CD14-positive monocyte (primary cell): ENCODE measurements around the gene LYPD4. TPM values are rescaled to one million over a fixed set of nuclear protein-coding genes. Genes with fewer than 3 reads are reported as not detected.

Experiments used
- DNase-seq, 3 donors: peaks; one replicate each; pipeline ENCODE4 v3.0.0-alpha.2; 2011 to 2022
- H2AFZ ChIP-seq: 2 replicates; pipeline ENCODE4 v1.6.0; 2012; ENCODE audit warnings: mild to moderate bottlenecking, low read depth, low read length, inconsistent platforms; ENCODE audit not compliant: insufficient read depth, poor library complexity, severe bottlenecking
- H3K27ac ChIP-seq, 2 donors: 1 replicate in 1 of 2; 2 replicates in 1 of 2; pipeline ENCODE4 v1.5.1; 2012 to 2013; ENCODE audit warnings: low read length in 2 of 2, control low read depth in 1 of 2, inconsistent platforms in 1 of 2, low read depth in 1 of 2, mild to moderate bottlenecking in 1 of 2
- H3K27me3 ChIP-seq, 2 donors: one replicate each; pipeline versions ENCODE4 v1.6.0 to v1.6.1; 2011 to 2013; ENCODE audit warnings: low read length in 2 of 2; ENCODE audit not compliant: control insufficient read depth in 2 of 2, insufficient read depth in 2 of 2
- H3K36me3 ChIP-seq, 2 donors: replicated peaks in 1 of 2; 1 replicate in 1 of 2; 2 replicates in 1 of 2; pipeline versions ENCODE4 v1.5.1 to v1.6.1; 2012 to 2013; ENCODE audit warnings: low read length in 2 of 2, control low read depth in 1 of 2, inconsistent platforms in 1 of 2, mild to moderate bottlenecking in 1 of 2; ENCODE audit not compliant: insufficient read depth in 2 of 2, control insufficient read depth in 1 of 2
- H3K4me1 ChIP-seq, 2 donors: 1 replicate in 1 of 2; 2 replicates in 1 of 2; pipeline versions ENCODE4 v1.5.1 to v1.6.1; 2012 to 2013; ENCODE audit warnings: low read length in 2 of 2, control low read depth in 1 of 2, inconsistent platforms in 1 of 2, mild to moderate bottlenecking in 1 of 2, moderate library complexity in 1 of 2; ENCODE audit not compliant: insufficient read depth in 2 of 2, control insufficient read depth in 1 of 2
- H3K4me2 ChIP-seq: replicated peaks from 2 replicates; pipeline ENCODE3; 2012; ENCODE audit warnings: low read length, moderate library complexity, mild to moderate bottlenecking; ENCODE audit not compliant: poor library complexity, severe bottlenecking; ENCODE audit errors: extremely low read depth
- H3K4me3 ChIP-seq, 3 experiments: fragments of 200-600 bp in 1 of 3; sonication (generic) in 1 of 3; replicated peaks in 1 of 3; 1 replicate in 2 of 3; 2 replicates in 1 of 3; pipeline ENCODE4 v1.5.1; 2011 to 2013; ENCODE audit warnings: low read length in 3 of 3, mild to moderate bottlenecking in 3 of 3, control low read depth in 2 of 3, low read depth in 2 of 3, inconsistent platforms in 1 of 3, moderate library complexity in 1 of 3
- H3K79me2 ChIP-seq: 2 replicates; pipeline ENCODE4 v1.6.0; 2012; ENCODE audit warnings: mild to moderate bottlenecking, control low read depth, inconsistent platforms, low read length, moderate library complexity; ENCODE audit not compliant: insufficient read depth
- H3K9ac ChIP-seq: 2 replicates; pipeline ENCODE4 v1.6.0; 2017; ENCODE audit warnings: low read length, mild to moderate bottlenecking; ENCODE audit not compliant: insufficient read depth, poor library complexity, severe bottlenecking
- H3K9me3 ChIP-seq, 2 donors: replicated peaks in 1 of 2; 1 replicate in 1 of 2; 2 replicates in 1 of 2; pipeline versions ENCODE4 v1.5.1 to v1.6.1; 2012 to 2013; ENCODE audit warnings: low read length in 2 of 2, control low read depth in 1 of 2; ENCODE audit not compliant: control insufficient read depth in 1 of 2, insufficient read depth in 1 of 2
- H4K20me1 ChIP-seq: 2 replicates; pipeline ENCODE4 v1.6.0; 2012; ENCODE audit warnings: mild to moderate bottlenecking, low read length, control low read depth, moderate library complexity; ENCODE audit not compliant: insufficient read depth
- H3K27ac Mint-ChIP-seq, 7 donors: one replicate each; pipeline ENCODE4 v1.8.0; 2020; ENCODE audit warnings: mild to moderate bottlenecking in 7 of 7, mixed read lengths in 7 of 7, moderate library complexity in 6 of 7, inconsistent platforms in 2 of 7
- H3K27me3 Mint-ChIP-seq, 3 donors: one replicate each; pipeline ENCODE4 v1.8.0; 2021 to 2022; ENCODE audit warnings: low read depth in 3 of 3, mild to moderate bottlenecking in 3 of 3, mixed read lengths in 3 of 3, moderate library complexity in 3 of 3, inconsistent platforms in 1 of 3
- H3K36me3 Mint-ChIP-seq, 2 donors: one replicate each; pipeline ENCODE4 v1.8.0; 2020; ENCODE audit warnings: mixed read lengths in 2 of 2, inconsistent platforms in 1 of 2, mild to moderate bottlenecking in 1 of 2
- H3K4me1 Mint-ChIP-seq: one replicate; pipeline ENCODE4 v1.8.0; 2020; ENCODE audit warnings: mild to moderate bottlenecking, mixed read lengths
- H3K4me3 Mint-ChIP-seq, 2 donors: one replicate each; pipeline ENCODE4 v1.8.0; 2020; ENCODE audit warnings: mild to moderate bottlenecking in 2 of 2, mixed read lengths in 2 of 2, moderate library complexity in 1 of 2
- H3K9me3 Mint-ChIP-seq, 7 donors: one replicate each; pipeline ENCODE4 v1.8.0; 2020 to 2022; ENCODE audit warnings: mixed read lengths in 7 of 7, mild to moderate bottlenecking in 6 of 7, moderate library complexity in 6 of 7, inconsistent platforms in 2 of 7
- CTCF ChIP-seq: fragments of 200-600 bp; IDR thresholded peaks from one replicate; pipeline ENCODE4 v1.8.0; 2022; ENCODE audit warnings: antibody characterized with exemption, mild to moderate bottlenecking
- WGBS: methylation state at CpG from one replicate; pipeline ENCODE4 v1.1.5; 2013; ENCODE audit warnings: missing lambda C conversion rate; ENCODE audit not compliant: insufficient coverage; 5-methylcytosine and 5-hydroxymethylcytosine counted together
- intact Hi-C, 2 donors: fragments of 100-400 bp; cut with micrococcal nuclease; formaldehyde crosslinking; loops; one replicate each; pipeline versions ENCODE4 v1.15.0 to v1.15.1; 2023
- polyA minus RNA-seq: library from RNA; depleted of rRNA, polyadenylated mRNA; stranded (reverse); fragments of >200 nt; gene quantifications from 2 replicates; pipeline ENCODE4 v1.2.3, GENCODE V29; 2012
- polyA plus RNA-seq, 3 donors: library from polyadenylated mRNA; depleted of rRNA in 1 of 3; unstranded in 2 of 3; stranded (reverse) in 1 of 3; fragments of 300-500 nt in 2 of 3; fragments of >200 nt in 1 of 3; fragmentation: Illumina TruSeq in 2 of 3; gene quantifications; 1 replicate in 2 of 3; 2 replicates in 1 of 3; pipeline ENCODE4 v1.2.3, GENCODE V29; 2012 to 2021
- total RNA-seq, 12 experiments: library from RNA in 1 of 12; stranded (reverse) in 1 of 12; fragments of 120-200 nt in 1 of 12; gene quantifications; one replicate each; pipeline ENCODE4 v1.2.4 and lab custom pipeline; 2013 to 2026; ENCODE audit warnings: mixed read lengths in 6 of 12, inconsistent platforms in 1 of 12

The LYPD4 gene
- total RNA-seq (2013), result not detected
- not detected for polyA plus RNA-seq
- 0.14 TPM in 1 of 2 replicates, not detected in the other for polyA minus RNA-seq
- total RNA-seq (lab: John Stamatoyannopoulos, UW), result 0 to 0.58 (median 0) reads per million in 11 experiments

- whole genome bisulfite sequencing, result 85% methylated on average over 29 of the region's 30 CpGs
- H3K9me3 Mint-ChIP-seq, result peaks cover 0 to 10% (median 5%) of the 10 kb centered on the region in 7 donors
- no peak within 1 kb of the TSS for H3K4me2 ChIP-seq
Measured at GRCh38 chr19:41844601-41845000, at the start of gene LYPD4. TSS of gene LYPD4 (minus strand) at chr19:41844683. CDS start at chr19:41839285, 5,398 bp downstream.

GRCh38 chr19:41893899-41894298 is 49.4 kb upstream of the LYPD4 start:
- Mint-ChIP-seq H3K27me3 (peaks cover 0 to 2% (median 2%) of the 10 kb centered on the region in 3 donors), H3K4me3 (no peak overlapping the region), H3K9me3 (peaks cover 0 to 2% (median 0%) of the 10 kb centered on the region in 7 donors), H3K27ac (peak overlapping the region in 4 of 7 donors; percentile 11 to 90 (median 56)), H3K4me1 (peaks cover 5% of the 10 kb centered on the region), H3K36me3 (peaks cover 61 to 89% of the 10 kb centered on the region in 2 donors)
- 74% methylated on average over 6 of the region's 6 CpGs for WGBS
- H3K4me2 ChIP-seq, result no peak overlapping the region
- no peaks in the 10 kb centered on the region for H3K4me1 ChIP-seq
- no peaks in the 10 kb centered on the region for H3K27me3 ChIP-seq
- no peak for TF ChIP-seq CTCF
- no peak for DNase-seq
- no peaks in the 10 kb centered on the region for H3K9me3 ChIP-seq
- no peak overlapping the region for H3K9ac ChIP-seq
- H3K27ac ChIP-seq, result no peak overlapping the region
- intact Hi-C loops, result no loop called here
- H2AFZ ChIP-seq, result no peak overlapping the region
- H3K36me3 ChIP-seq, result peaks cover 79 to 92% of the 10 kb centered on the region in 2 donors
- no peak overlapping the region for H3K4me3 ChIP-seq
- H4K20me1 ChIP-seq, result peaks cover 98% of the 10 kb centered on the region
- H3K79me2 ChIP-seq, result peaks cover 65% of the 10 kb centered on the region

More at GRCh38 chr19:41844601-41845000, at the start of gene LYPD4:
- no peak within 1 kb of the TSS for H3K4me3 Mint-ChIP-seq
- Histone ChIP-seq H3K27me3 (no peaks in the 10 kb centered on the region), H3K9me3 (no peaks in the 10 kb centered on the region), H3K79me2 (no peaks in the 10 kb centered on the region), H4K20me1 (no peaks in the 10 kb centered on the region), H3K4me1 (peaks cover 10% of the 10 kb centered on the region in 2 donors), H2AFZ (no peak within 1 kb of the TSS), H3K9ac (no peak within 1 kb of the TSS), H3K36me3 (no peaks in the 10 kb centered on the region), H3K27ac (no peak within 1 kb of the TSS), H3K4me3 (no peak within 1 kb of the TSS)
- H3K4me1 Mint-ChIP-seq, result peaks cover 10% of the 10 kb centered on the region
- peaks cover 2 to 9% (median 7%) of the 10 kb centered on the region in 3 donors for H3K27me3 Mint-ChIP-seq
- no peak for DNase-seq
- intact Hi-C loops, result no loop called here
- no peak for TF ChIP-seq CTCF
- no peaks in the 10 kb centered on the region for H3K36me3 Mint-ChIP-seq
- peak within 1 kb of the TSS in 2 of 7 donors; percentile 24 to 30 for H3K27ac Mint-ChIP-seq
